Neural progenitor cell (in vitro differentiated cells): Measurements from ENCODE around the gene PVR. TPM values are rescaled to one million over a fixed set of nuclear protein-coding genes. Genes with fewer than 3 reads are reported as not detected.
"Not testable (repeated sequence)": the region's sequence is repeated elsewhere in the genome, so short reads cannot be mapped to it uniquely, and the experiment has no call there.

Source experiments
- DNase-seq: peaks from one replicate; pipeline ENCODE4 v3.0.0-alpha.2; 2016; ENCODE audit warnings: low spot score
- H2AFZ ChIP-seq: fragments of 200-600 bp; sonication (generic); replicated peaks from 2 replicates; pipeline ENCODE4 v1.6.1; 2016; ENCODE audit warnings: antibody characterized with exemption
- H3F3A ChIP-seq: fragments of 200-600 bp; sonication (generic); 2 replicates; pipeline ENCODE4 v1.6.1; 2016; ENCODE audit warnings: antibody characterized with exemption, low read depth
- H3K27ac ChIP-seq: fragments of 200-600 bp; sonication (generic); 2 replicates; pipeline ENCODE4 v1.5.1; 2016; ENCODE audit warnings: mild to moderate bottlenecking
- H3K27me3 ChIP-seq: fragments of 200-600 bp; sonication (generic); 2 replicates; pipeline ENCODE4 v1.6.1; 2016; ENCODE audit warnings: mild to moderate bottlenecking, moderate library complexity
- H3K36me3 ChIP-seq: fragments of 200-600 bp; sonication (generic); 2 replicates; pipeline ENCODE4 v1.5.1; 2016
- H3K4me1 ChIP-seq: fragments of 200-600 bp; sonication (generic); 2 replicates; pipeline ENCODE4 v1.6.1; 2016; ENCODE audit warnings: mixed run types
- H3K4me2 ChIP-seq: fragments of 200-600 bp; sonication (generic); 2 replicates; pipeline ENCODE4 v1.6.1; 2016
- H3K4me3 ChIP-seq: fragments of 200-600 bp; sonication (generic); 2 replicates; pipeline ENCODE4 v1.5.1; 2016
- H3K79me2 ChIP-seq: fragments of 200-600 bp; sonication (generic); 2 replicates; pipeline ENCODE4 v1.6.1; 2016; ENCODE audit warnings: low read depth
- H3K9ac ChIP-seq: fragments of 200-600 bp; sonication (generic); 2 replicates; pipeline ENCODE4 v1.6.1; 2016
- H3K9me3 ChIP-seq: fragments of 200-600 bp; sonication (generic); 2 replicates; pipeline ENCODE4 v1.5.1; 2016; ENCODE audit warnings: low read depth
- H4K20me1 ChIP-seq: fragments of 200-600 bp; sonication (generic); 2 replicates; pipeline ENCODE4 v1.6.1; 2016; ENCODE audit warnings: low read depth
- H3K27ac Mint-ChIP-seq: 3 replicates; pipeline ENCODE4 v1.8.0; 2021; ENCODE audit warnings: mixed read lengths
- H3K27me3 Mint-ChIP-seq: 2 replicates; pipeline ENCODE4 v1.8.0; 2022; ENCODE audit warnings: low read depth, mild to moderate bottlenecking, inconsistent platforms, moderate library complexity, mixed read lengths; ENCODE audit not compliant: insufficient read depth
- H3K36me3 Mint-ChIP-seq: 3 replicates; pipeline ENCODE4 v1.8.0; 2021; ENCODE audit warnings: mixed read lengths
- H3K4me1 Mint-ChIP-seq: 3 replicates; pipeline ENCODE4 v1.8.0; 2021; ENCODE audit warnings: mixed read lengths
- H3K4me3 Mint-ChIP-seq: 3 replicates; pipeline ENCODE4 v1.8.0; 2021; ENCODE audit warnings: mild to moderate bottlenecking, moderate library complexity, mixed read lengths
- H3K9me3 Mint-ChIP-seq: 3 replicates; pipeline ENCODE4 v1.8.0; 2020; ENCODE audit warnings: mixed read lengths
- EZH2 ChIP-seq: fragments of 200-600 bp; sonication (generic); IDR thresholded peaks from 2 replicates; pipeline ENCODE4 v1.6.1; 2017; ENCODE audit warnings: antibody characterized with exemption, mild to moderate bottlenecking, moderate library complexity
- EZH2phosphoT487 ChIP-seq: fragments of 200-600 bp; sonication (generic); IDR thresholded peaks from 2 replicates; pipeline ENCODE4 v1.6.1; 2017; ENCODE audit warnings: antibody characterized with exemption
- total RNA-seq: library from RNA; depleted of rRNA; stranded (reverse); fragments of >200 nt; gene quantifications from 2 replicates; pipeline ENCODE4 v1.2.3, GENCODE V29; 2015; ENCODE audit warnings: low replicate concordance
- TF ChIP-seq, protein P1 (sequence below): fragments of 200-600 bp; sonication (generic); IDR thresholded peaks from 2 replicates; pipeline ENCODE4 v1.5.1; 2017; ENCODE audit warnings: antibody characterized with exemption, mild to moderate bottlenecking

Gene PVR
- total RNA-seq, 1 donor from 2014 or later = 4.4 TPM

DNA sequence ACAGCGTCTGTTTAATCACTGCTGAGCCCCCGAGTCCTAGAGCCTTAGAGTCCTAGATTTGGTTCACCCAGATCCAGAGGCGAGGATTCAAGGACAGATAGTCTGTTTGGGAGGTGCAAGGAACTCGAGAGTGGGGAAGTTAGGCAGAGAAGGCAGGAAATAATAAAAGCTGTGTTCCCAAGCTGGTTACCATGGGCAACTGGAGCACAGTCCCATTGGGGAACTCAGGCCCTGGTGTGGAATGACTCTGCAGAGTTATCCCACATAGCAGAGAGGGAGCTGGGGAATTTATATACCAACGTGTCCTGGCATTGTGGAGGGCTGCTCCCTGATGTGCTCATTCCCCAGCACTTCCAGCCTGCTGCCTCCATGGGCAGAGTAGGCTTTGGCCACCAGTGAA is 20.6 kb upstream of the PVR start:
- Histone ChIP-seq H3K9me3 (no peaks in the 10 kb centered on the region), H2AFZ (no peak overlapping the region), H3K4me2 (no peak overlapping the region), H3K4me1 (no peaks in the 10 kb centered on the region), H3F3A (no peaks in the 10 kb centered on the region), H4K20me1 (no peaks in the 10 kb centered on the region), H3K27ac (no peak overlapping the region), H3K27me3 (no peaks in the 10 kb centered on the region), H3K36me3 (no peaks in the 10 kb centered on the region), H3K4me3 (no peak overlapping the region), H3K79me2 (no peaks in the 10 kb centered on the region), H3K9ac (no peak overlapping the region)
- Mint-ChIP-seq H3K4me3 (no peak overlapping the region), H3K9me3 (no peaks in the 10 kb centered on the region), H3K27me3 (no peaks in the 10 kb centered on the region), H3K27ac (peak overlapping the region; percentile 40), H3K36me3 (no peaks in the 10 kb centered on the region), H3K4me1 (no peaks in the 10 kb centered on the region)
- TF ChIP-seq EZH2 (no peak), EZH2phosphoT487 (no peak)
- TF ChIP-seq, protein P1, sequence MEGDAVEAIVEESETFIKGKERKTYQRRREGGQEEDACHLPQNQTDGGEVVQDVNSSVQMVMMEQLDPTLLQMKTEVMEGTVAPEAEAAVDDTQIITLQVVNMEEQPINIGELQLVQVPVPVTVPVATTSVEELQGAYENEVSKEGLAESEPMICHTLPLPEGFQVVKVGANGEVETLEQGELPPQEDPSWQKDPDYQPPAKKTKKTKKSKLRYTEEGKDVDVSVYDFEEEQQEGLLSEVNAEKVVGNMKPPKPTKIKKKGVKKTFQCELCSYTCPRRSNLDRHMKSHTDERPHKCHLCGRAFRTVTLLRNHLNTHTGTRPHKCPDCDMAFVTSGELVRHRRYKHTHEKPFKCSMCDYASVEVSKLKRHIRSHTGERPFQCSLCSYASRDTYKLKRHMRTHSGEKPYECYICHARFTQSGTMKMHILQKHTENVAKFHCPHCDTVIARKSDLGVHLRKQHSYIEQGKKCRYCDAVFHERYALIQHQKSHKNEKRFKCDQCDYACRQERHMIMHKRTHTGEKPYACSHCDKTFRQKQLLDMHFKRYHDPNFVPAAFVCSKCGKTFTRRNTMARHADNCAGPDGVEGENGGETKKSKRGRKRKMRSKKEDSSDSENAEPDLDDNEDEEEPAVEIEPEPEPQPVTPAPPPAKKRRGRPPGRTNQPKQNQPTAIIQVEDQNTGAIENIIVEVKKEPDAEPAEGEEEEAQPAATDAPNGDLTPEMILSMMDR = no peak
- no peak for DNase-seq

DNA sequence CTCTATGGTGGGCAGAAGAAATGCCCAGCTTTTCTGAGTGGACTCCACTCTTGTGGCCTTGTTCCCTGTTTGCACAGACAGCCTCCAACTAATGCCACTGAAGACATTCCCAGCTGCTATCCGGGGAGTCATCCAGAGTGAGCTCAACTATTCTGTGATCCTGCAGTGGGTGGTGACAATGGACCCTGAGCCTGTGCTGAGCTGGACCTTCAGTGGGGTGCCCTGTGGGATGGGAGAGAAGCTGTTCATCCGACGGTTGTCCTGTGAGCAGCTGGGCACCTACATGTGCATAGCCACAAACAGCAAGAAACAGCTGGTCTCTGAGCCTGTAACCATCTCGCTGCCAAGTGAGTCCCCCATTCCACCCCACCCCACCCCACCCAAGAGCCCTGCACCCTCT is 20.1 kb upstream of the PVR start:
- Mint-ChIP-seq H3K36me3 (no peaks in the 10 kb centered on the region), H3K27me3 (no peaks in the 10 kb centered on the region)
- H3F3A ChIP-seq = no peaks in the 10 kb centered on the region

DNA sequence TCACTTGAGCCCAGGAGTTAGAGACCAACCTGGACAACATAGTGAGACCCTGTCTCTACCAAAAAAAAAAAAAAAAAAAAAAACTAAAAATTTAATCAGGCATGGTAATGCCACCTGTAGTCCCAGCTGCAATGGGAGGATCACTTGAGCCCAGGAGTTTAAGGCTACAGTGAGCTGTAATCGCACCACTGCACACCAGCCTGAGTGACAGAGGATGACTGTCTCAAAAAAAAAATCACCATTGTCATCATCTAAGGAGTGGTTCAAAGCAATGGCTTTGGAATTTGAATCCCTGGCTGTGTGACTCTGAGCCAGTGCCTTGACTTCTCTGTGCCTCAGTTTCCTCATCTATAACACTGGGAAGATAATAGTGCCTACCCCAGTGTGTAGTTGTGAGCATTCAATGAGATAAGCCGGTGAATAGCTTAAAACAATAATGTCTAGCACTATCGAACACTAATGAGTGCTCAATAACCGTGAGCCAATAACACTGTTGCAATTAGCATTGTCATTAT is 18.8 kb upstream of the PVR start:
- no peaks in the 10 kb centered on the region for H3K9me3 Mint-ChIP-seq
- Histone ChIP-seq H3F3A (no peaks in the 10 kb centered on the region), H3K4me3 (no peak overlapping the region), H3K36me3 (no peaks in the 10 kb centered on the region), H3K9ac (no peak overlapping the region), H2AFZ (no peak overlapping the region), H3K79me2 (no peaks in the 10 kb centered on the region), H3K4me2 (no peak overlapping the region), H3K27ac (no peak overlapping the region), H3K4me1 (no peaks in the 10 kb centered on the region), H3K27me3 (no peaks in the 10 kb centered on the region), H3K9me3 (no peaks in the 10 kb centered on the region), H4K20me1 (no peaks in the 10 kb centered on the region)
- DNase-seq = no peak
- H3K27ac Mint-ChIP-seq = no peak overlapping the region
- H3K27me3 Mint-ChIP-seq = no peaks in the 10 kb centered on the region
- H3K4me3 Mint-ChIP-seq = no peak overlapping the region
- TF ChIP-seq, protein P1 = no peak
- TF ChIP-seq EZH2 (no peak), EZH2phosphoT487 (no peak)
- no peaks in the 10 kb centered on the region for H3K4me1 Mint-ChIP-seq
- no peaks in the 10 kb centered on the region for H3K36me3 Mint-ChIP-seq

More for the DNA sequence above, 20.1 kb upstream of the PVR start:
- DNase-seq = no peak
- Histone ChIP-seq H3K79me2 (no peaks in the 10 kb centered on the region), H3K4me2 (no peak overlapping the region), H3K27ac (no peak overlapping the region), H4K20me1 (no peaks in the 10 kb centered on the region), H3K4me1 (no peaks in the 10 kb centered on the region), H2AFZ (no peak overlapping the region), H3K4me3 (no peak overlapping the region), H3K36me3 (no peaks in the 10 kb centered on the region), H3K9me3 (no peaks in the 10 kb centered on the region), H3K27me3 (no peaks in the 10 kb centered on the region), H3K9ac (no peak overlapping the region)
- TF ChIP-seq, protein P1 = no peak
- TF ChIP-seq EZH2 = no peak
- no peak for TF ChIP-seq EZH2phosphoT487
- H3K4me3 Mint-ChIP-seq = no peak overlapping the region
- no peaks in the 10 kb centered on the region for H3K9me3 Mint-ChIP-seq
- H3K4me1 Mint-ChIP-seq = no peaks in the 10 kb centered on the region
- no peak overlapping the region for H3K27ac Mint-ChIP-seq

DNA sequence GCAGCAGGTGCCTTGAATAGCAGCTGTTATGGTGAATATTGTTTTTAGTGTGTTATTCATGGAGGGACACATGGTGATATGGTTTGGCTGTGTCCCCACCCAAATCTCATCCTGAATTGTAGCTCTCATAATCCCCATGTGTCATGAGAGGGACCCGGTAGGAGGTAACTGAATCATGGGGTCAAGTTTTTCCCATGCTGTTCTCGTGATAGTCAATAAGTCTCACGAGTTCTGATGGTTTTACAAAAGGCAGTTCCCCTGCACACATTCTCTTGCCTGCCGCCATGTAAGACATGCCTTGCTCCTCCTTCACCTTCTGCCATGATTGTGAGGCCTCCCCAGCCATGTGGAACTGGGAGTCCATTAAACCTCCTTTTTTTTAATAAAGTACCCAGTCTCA is 18.1 kb upstream of the PVR start:
- not testable (repeated sequence) for H3K9me3 ChIP-seq, H3K36me3 Mint-ChIP-seq, H3K4me2 ChIP-seq, H3K79me2 ChIP-seq, H3K4me3 ChIP-seq, H3K9ac ChIP-seq, H3K36me3 ChIP-seq, H3K9me3 Mint-ChIP-seq, H3K27me3 Mint-ChIP-seq, H2AFZ ChIP-seq, H3K4me1 ChIP-seq, H3K27me3 ChIP-seq, H3F3A ChIP-seq, H4K20me1 ChIP-seq, H3K4me3 Mint-ChIP-seq, H3K27ac Mint-ChIP-seq, H3K27ac ChIP-seq, H3K4me1 Mint-ChIP-seq, DNase-seq
